GM19238 (cell line): ENCODE measurements around the gene SLC39A11.

ENCODE experiments used
- DNase-seq: peaks from one replicate; pipeline ENCODE4 v3.0.0; 2011; ENCODE audit warnings: low spot score; ENCODE audit not compliant: insufficient read length

SLC39A11 gene

DNA sequence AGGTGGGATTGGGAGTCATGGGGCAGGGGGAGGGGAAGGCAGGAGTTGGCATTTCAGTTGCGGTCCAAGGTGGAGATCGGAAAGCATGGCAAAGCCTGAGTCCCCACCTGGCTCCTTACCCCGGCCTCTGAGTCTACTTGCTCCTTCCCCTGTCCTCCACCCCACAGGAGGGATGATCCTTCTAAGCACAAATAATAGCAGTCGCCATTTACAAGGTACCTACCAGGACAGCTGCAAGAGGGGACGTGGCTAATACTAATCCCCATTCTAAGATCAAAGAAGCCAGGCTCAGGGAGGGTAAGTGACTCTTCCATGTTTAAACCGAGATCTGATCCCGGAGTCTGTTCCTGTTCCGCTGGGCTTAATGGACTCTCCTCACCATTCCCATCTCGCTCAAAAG lies 396.3 kb downstream of the SLC39A11 start:
- DNase-seq = no peak

DNA sequence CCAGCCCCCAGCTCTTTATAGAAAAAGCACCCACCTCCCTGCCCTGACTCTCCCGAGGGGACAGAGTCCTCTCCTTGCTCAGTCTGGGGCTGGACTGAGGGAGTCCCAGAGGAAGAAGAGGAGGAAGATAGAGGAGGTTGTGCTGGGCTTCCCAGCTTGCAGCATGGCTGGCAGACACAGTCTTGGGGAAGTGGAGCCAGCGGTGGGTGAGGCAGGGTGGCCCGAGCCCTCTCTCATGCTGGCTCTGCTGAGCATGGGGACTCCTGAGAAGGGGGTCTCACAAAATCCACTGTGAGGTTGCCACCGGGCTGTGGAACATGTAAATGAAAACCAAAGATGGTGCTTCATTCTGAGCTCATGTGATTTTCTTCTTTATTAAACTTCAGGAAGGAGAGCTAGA lies 398.5 kb downstream of the SLC39A11 start:
- DNase-seq = no peak

GRCh38 chr17:72693151-72693878 lies 399.2 kb downstream of the SLC39A11 start:
- DNase-seq = no peak

GRCh38 chr17:72692676-72693075 lies 399.8 kb downstream of the SLC39A11 start:
- no peak for DNase-seq

DNA sequence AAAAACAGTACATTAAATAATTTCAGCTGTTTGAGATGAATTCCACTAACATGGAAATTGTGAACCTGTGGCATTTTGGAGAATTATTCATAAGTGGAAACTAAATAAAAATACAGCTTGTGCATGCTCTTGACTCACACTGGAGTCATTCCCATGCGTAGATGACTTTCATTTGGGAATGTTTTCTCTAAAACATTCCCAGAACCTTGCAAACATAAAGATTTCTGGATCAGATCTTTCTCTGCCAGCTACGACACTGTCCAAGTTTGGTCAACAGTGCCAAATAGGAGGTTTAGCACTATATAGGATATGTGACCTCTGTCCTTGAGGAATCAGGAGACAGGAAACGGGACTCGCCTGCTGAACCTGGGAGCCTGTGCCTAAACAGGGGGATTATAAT lies 400.9 kb downstream of the SLC39A11 start:
- no peak for DNase-seq

- no peak for DNase-seq
These were observed 401.5 kb downstream of the SLC39A11 start for GRCh38 chr17:72691017-72691416.

GRCh38 chr17:72687886-72688285 lies 404.6 kb downstream of the SLC39A11 start:
- no peak for DNase-seq

- no peak for DNase-seq
These were observed 408.0 kb downstream of the SLC39A11 start for GRCh38 chr17:72684405-72685020.

GRCh38 chr17:72683506-72684404 lies 408.7 kb downstream of the SLC39A11 start:
- no peak for DNase-seq

DNA sequence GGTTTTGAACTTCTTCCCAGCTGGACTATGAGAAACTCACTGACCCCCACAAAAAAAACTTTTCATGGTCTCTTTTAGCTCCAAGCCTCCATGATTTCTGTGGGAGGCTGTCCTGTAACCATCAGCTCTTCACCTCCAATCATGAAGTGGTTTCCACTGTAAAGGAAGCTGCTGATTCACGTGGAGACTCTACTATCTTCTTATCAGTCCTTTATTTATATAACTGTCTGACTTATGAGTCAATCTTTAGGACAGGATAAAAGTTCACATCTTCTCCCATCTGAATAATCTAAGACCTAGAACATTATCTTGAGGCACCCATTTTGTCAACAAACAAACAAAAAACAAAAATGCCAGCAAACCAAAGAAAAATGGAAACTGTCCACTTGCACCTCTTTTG lies 409.9 kb downstream of the SLC39A11 start:
- DNase-seq = no peak

DNA sequence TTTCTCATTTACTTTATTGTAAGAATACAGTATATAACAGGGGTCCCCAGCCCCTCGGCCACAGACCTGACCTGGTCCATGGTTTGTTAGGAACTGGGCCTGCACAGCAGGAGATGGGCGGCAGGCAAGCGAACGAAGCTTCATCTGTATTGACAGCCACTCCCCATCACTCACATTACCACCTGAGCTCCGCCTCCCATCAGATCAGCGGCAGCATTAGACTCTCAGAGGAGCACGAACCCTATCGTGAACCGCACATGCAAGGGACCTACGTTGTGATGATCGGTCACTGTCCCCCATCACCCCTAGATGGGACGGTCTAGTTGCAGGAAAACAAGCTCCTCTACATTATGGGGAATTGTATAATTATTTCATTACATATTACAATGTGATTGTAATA lies 410.6 kb downstream of the SLC39A11 start:
- DNase-seq = no peak

GRCh38 chr17:72677714-72678390 lies 414.6 kb downstream of the SLC39A11 start:
- DNase-seq = no peak

- no peak for DNase-seq
These were observed 415.4 kb downstream of the SLC39A11 start for GRCh38 chr17:72677108-72677507.

DNA sequence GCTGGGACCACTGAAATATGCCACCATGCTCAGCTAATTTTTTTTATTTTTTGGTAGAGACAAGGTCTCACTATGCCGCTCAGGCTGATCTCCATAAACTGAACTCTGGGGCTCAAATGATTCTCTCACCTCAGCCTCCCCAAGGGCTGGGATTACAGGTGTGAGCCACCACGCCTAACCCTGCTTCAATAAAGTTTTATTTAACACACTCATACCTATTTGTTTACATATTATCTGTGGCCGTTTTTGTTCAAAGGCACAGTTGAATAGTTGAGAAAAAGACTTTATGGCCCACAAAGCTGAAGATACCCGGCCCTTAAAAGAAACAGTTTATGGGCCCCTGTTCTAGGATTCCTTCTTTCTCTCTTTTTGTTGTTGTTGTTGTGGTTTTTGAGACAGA lies 419.8 kb downstream of the SLC39A11 start:
- no peak for DNase-seq

DNA sequence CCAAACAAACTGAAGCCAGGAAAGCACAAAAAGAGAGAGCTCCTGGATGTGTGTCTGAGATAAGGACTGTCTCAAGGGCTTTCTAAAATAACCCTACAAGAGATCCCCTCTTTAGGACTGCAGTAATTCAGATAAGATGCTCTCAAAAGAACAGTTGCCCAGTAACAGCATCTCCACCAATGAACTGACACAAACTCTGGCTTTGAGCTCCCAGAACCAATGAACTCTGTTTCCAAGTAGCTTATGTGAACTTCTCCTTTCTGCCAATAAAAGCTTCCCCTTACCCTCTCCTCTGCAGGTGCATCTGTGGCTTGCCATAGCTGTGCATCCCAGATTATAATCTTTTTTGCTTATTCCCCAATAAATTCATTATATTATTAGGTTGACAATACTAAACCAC lies 421.5 kb downstream of the SLC39A11 start:
- no peak for DNase-seq

DNA sequence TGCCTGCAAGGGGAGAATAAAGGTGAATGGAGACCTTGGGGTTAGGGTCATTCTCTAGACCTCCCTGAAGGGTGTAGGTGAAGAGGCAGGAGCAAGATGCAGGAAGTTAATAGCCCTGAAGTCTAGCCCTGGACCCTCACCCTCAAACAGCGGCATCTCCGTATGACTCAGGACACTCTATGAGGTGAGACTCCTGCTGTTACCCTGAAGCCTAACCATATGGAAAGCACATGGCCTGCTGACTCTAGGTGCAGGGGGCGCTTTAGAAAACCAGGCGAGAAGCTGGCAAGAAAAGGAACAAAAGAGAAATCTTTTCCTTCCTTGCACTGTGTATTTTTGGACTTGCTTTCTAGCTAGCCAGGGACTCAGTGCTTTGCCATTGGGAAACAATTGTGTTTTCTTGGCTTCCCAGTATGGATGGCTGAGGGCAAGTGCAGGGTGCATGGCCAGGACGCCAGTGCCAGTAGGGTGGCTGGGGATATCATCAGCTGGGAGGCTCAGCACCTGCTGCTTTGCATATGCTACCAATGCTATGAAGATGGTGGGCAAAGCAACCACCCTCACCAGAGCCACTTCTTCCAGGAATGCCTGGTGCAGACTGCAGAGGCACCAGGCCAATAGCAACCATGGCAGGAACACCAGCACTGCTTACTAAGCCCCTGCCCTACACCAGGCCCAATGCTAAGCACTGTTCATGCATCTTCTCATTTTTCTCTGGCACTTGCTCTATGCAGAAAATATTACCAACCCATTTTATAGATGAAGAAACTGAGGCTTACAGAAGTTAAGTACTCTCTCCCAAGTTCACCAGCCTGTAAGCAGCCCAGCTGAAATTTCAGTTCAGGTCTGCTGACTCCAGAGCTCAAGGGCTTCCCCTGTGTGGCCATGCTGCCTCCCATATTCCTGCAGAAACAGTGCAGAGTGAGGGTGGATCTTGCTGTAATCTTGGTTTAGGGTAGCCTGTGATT lies 425.1 kb downstream of the SLC39A11 start:
- no peak for DNase-seq

- no peak for DNase-seq
These were observed 426.3 kb downstream of the SLC39A11 start for GRCh38 chr17:72665852-72666851.

DNA sequence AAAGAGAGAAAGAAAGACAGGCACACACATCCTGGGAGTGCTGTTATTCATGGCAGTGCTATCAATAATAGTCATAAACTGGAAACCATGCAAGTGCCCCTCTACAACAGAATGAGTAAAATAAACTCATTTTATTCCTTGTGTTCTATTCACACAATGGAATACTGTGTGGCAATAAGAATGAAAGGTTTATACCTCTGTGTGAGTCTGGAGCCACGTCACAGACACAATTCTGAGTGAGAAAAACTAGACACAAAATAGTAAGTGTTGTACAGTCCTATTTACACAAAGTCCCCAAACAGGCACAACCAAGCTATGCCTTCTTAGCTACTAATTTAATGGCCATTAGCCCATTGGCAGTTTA lies 429.7 kb downstream of the SLC39A11 start:
- no peak for DNase-seq
